Endothelial cell of umbilical vein (primary cell): ENCODE results near the gene SLMAP. TPM values are rescaled to one million over a fixed set of nuclear protein-coding genes. Genes with fewer than 3 reads are reported as not detected.

Experiments used
- BruUV-seq: library from RNA; stranded (reverse); fragments of 400-500 nt; replicated peaks from 2 replicates; lab custom pipeline; 2021; lab: Mats Ljungman, UMichigan
- CTCF ChIA-PET: fragments of 300-600, 350-600 bp; sonication (Branson Sonifier 250); formaldehyde crosslinking; loops from one replicate; lab custom pipeline; 2021; ENCODE audit warnings: antibody characterized with exemption, inconsistent platforms; lab: Charles Lee
- POLR2A ChIA-PET: fragments of 300-600, 350-600 bp; sonication (Branson Sonifier 250); formaldehyde crosslinking; loops from one replicate; lab custom pipeline; 2021; ENCODE audit warnings: antibody characterized with exemption, inconsistent platforms; lab: Charles Lee
- DNase-seq: peaks from one replicate; pipeline ENCODE4 v3.0.0-alpha.2; 2011; ENCODE audit warnings: low read depth, low spot score
- FAIRE-seq: peaks from 2 replicates; lab custom pipeline; 2011; peaks lifted over from hg19 to GRCh38; lab: Jason Lieb, UNC
- H2AFZ ChIP-seq: 2 replicates; pipeline ENCODE4 v1.6.0; 2012; ENCODE audit warnings: low read depth, low read length, control low read depth, inconsistent platforms
- H3K27ac ChIP-seq: 2 replicates; pipeline ENCODE4 v1.5.1; 2011; ENCODE audit warnings: low read depth, mild to moderate bottlenecking, control low read depth, low read length, moderate library complexity; ENCODE audit not compliant: insufficient read depth
- H3K27me3 ChIP-seq, 2 experiments: 2 replicates each; pipeline versions ENCODE4 v1.6.0 to v1.6.1; 2011; ENCODE audit warnings: low read length in 2 of 2, mixed read lengths in 1 of 2; ENCODE audit not compliant: control insufficient read depth in 2 of 2, insufficient read depth in 2 of 2
- H3K36me3 ChIP-seq, 2 experiments: 2 replicates in 1 of 2; 3 replicates in 1 of 2; pipeline ENCODE4 v1.5.1; 2011; ENCODE audit warnings: low read length in 2 of 2, mild to moderate bottlenecking in 1 of 2, moderate library complexity in 1 of 2; ENCODE audit not compliant: control insufficient read depth in 2 of 2, insufficient read depth in 2 of 2; ENCODE audit errors: extremely low read depth in 1 of 2
- H3K4me1 ChIP-seq: 3 replicates; pipeline ENCODE4 v1.5.1; 2011; ENCODE audit warnings: mild to moderate bottlenecking, low read length; ENCODE audit not compliant: control insufficient read depth, insufficient read depth; ENCODE audit errors: extremely low read depth
- H3K4me2 ChIP-seq: 2 replicates; pipeline ENCODE4 v1.6.1; 2011; ENCODE audit warnings: low read length, control low read depth, mixed read lengths; ENCODE audit not compliant: insufficient read depth
- H3K4me3 ChIP-seq, 3 experiments: fragments of 200-600 bp in 1 of 3; sonication (generic), shearing (Covaris generic) in 1 of 3; replicated peaks in 1 of 3; 2 replicates each; pipeline ENCODE4 v1.5.1; 2011 to 2016; ENCODE audit warnings: control low read depth in 3 of 3, low read length in 3 of 3, mild to moderate bottlenecking in 2 of 3, inconsistent platforms in 1 of 3, low read depth in 1 of 3, moderate library complexity in 1 of 3; ENCODE audit not compliant: insufficient read depth in 1 of 3
- H3K79me2 ChIP-seq: 2 replicates; pipeline ENCODE4 v1.6.0; 2012; ENCODE audit warnings: low read length, inconsistent platforms; ENCODE audit not compliant: control insufficient read depth, insufficient read depth
- H3K9ac ChIP-seq: replicated peaks from 2 replicates; pipeline ENCODE3; 2011; ENCODE audit warnings: low read length, control low read depth; ENCODE audit not compliant: insufficient read depth; ENCODE audit errors: extremely low read depth
- H3K9me1 ChIP-seq: replicated peaks from 3 replicates; pipeline ENCODE4 v1.6.0; 2011; ENCODE audit warnings: mild to moderate bottlenecking, low read length; ENCODE audit not compliant: control insufficient read depth, insufficient read depth; ENCODE audit errors: extremely low read depth
- H3K9me3 ChIP-seq: replicated peaks from 2 replicates; pipeline ENCODE4 v1.5.1; 2012; ENCODE audit warnings: low read length, inconsistent platforms; ENCODE audit not compliant: control insufficient read depth, insufficient read depth
- H4K20me1 ChIP-seq: replicated peaks from 2 replicates; pipeline ENCODE3; 2011; ENCODE audit warnings: mild to moderate bottlenecking, low read length; ENCODE audit not compliant: control insufficient read depth, insufficient read depth; ENCODE audit errors: extremely low read depth
- EZH2 ChIP-seq: IDR thresholded peaks from 2 replicates; pipeline ENCODE4 v1.6.1; 2012; ENCODE audit warnings: borderline replicate concordance, low read depth, mild to moderate bottlenecking, moderate library complexity, low read length, inconsistent platforms; ENCODE audit not compliant: severe bottlenecking
- FOS ChIP-seq: IDR thresholded peaks from 2 replicates; pipeline ENCODE4 v1.6.1; 2011; ENCODE audit warnings: mild to moderate bottlenecking, low read length, moderate library complexity, borderline replicate concordance; ENCODE audit not compliant: insufficient read depth
- GATA2 ChIP-seq: IDR thresholded peaks from 2 replicates; pipeline ENCODE4 v1.7.0; 2011; ENCODE audit warnings: low read depth, mild to moderate bottlenecking, moderate library complexity, mixed read lengths, low read length; ENCODE audit not compliant: insufficient read length, insufficient read depth
- JUN ChIP-seq: IDR thresholded peaks from 2 replicates; pipeline ENCODE4 v1.6.1; 2011; ENCODE audit warnings: borderline replicate concordance, low read depth; ENCODE audit not compliant: insufficient read length, insufficient read depth
- MYC ChIP-seq: IDR thresholded peaks from one replicate; pipeline ENCODE4 v1.6.1; 2011; ENCODE audit warnings: mild to moderate bottlenecking, low read depth, low read length
- POLR2A ChIP-seq: IDR thresholded peaks from 2 replicates; pipeline ENCODE4 v1.6.1; 2012; ENCODE audit warnings: low read depth, mild to moderate bottlenecking, control low read depth, low read length
- POLR2AphosphoS5 ChIP-seq: IDR thresholded peaks from 2 replicates; pipeline ENCODE4 v1.6.1; 2012; ENCODE audit warnings: low read depth, mild to moderate bottlenecking, control low read depth, low read length, moderate library complexity; ENCODE audit not compliant: insufficient read depth
- dilution Hi-C: fragments of 300-500 bp; cut with MboI; formaldehyde crosslinking; loops from one replicate; pipeline ENCODE4 v1.15.0; 2019; ENCODE audit warnings: low sequenced_read_pairs; ENCODE audit not compliant: extremely low pct_ligation_motif_present
- intact Hi-C: fragments of 100-400 bp; cut with micrococcal nuclease; formaldehyde crosslinking; loops from one replicate; pipeline ENCODE4 v1.10.0; 2022
- polyA plus RNA-seq, 4 experiments: library from polyadenylated mRNA; depleted of rRNA in 3 of 4; stranded (reverse) in 3 of 4; unstranded in 1 of 4; fragments of >200 nt; gene quantifications; 2 replicates each; pipeline versions ENCODE4 v1.2.1 to v1.2.3, GENCODE V29; 2011 to 2012; ENCODE audit warnings: missing spikeins in 1 of 4
- total RNA-seq: library from RNA; stranded (reverse); gene quantifications from 2 replicates; pipeline ENCODE4 v1.2.3, GENCODE V29; 2021
- TF ChIP-seq, protein P1 (sequence below), 2 donors: IDR thresholded peaks; 1 replicate in 1 of 2; 2 replicates in 1 of 2; pipeline ENCODE4 v1.5.1; 2011; ENCODE audit warnings: low read length in 2 of 2, mild to moderate bottlenecking in 2 of 2, moderate library complexity in 2 of 2, control low read depth in 1 of 2, inconsistent platforms in 1 of 2, low read depth in 1 of 2; ENCODE audit not compliant: insufficient read depth in 1 of 2; ENCODE audit errors: extremely low read depth in 1 of 2
- TF ChIP-seq, protein P2 (sequence below): IDR thresholded peaks from 2 replicates; pipeline ENCODE4 v1.6.1; 2011; ENCODE audit not compliant: insufficient read depth, insufficient read length

SLMAP gene
- total and polyA plus RNA-seq, 2 donors (not counting 3 experiments of a cell fraction or from before 2014, with no cell fraction given): 9.8 to 54.7 TPM

DNA sequence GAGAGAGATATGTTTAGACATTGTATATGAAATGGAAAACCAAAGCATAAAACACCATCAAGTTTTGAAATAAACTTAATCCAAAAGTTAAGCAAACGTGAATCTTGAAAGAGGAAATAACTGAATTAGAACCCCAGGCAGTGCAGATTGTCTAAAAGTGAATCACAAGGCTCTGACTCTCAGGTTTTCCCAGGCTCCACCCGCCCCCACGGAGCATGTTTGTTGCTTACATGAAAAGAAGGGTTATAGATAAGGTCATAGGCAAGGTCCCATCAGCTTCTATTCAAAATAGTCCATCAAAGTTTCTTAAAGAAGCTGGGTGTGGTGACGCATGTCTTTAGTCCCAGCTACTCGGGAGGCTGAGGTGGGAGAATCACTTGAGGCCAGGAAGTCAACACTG, 29.0 kb upstream of the SLMAP start:
- H3K9ac ChIP-seq: no peak overlapping the region
- no peaks in the 10 kb centered on the region for H3K36me3 ChIP-seq
- CTCF ChIA-PET: interaction anchor here (0.6 to 3.4 kb wide), 4 partner anchors 11 to 99 kb away, joined by 3 to 10 read pairs (median 4); no protein-coding TSS in a partner anchor
- TF ChIP-seq FOS (no peak), GATA2 (no peak), JUN (no peak), POLR2AphosphoS5 (no peak), EZH2 (no peak), POLR2A (no peak), MYC (no peak)
- TF ChIP-seq, protein P1, sequence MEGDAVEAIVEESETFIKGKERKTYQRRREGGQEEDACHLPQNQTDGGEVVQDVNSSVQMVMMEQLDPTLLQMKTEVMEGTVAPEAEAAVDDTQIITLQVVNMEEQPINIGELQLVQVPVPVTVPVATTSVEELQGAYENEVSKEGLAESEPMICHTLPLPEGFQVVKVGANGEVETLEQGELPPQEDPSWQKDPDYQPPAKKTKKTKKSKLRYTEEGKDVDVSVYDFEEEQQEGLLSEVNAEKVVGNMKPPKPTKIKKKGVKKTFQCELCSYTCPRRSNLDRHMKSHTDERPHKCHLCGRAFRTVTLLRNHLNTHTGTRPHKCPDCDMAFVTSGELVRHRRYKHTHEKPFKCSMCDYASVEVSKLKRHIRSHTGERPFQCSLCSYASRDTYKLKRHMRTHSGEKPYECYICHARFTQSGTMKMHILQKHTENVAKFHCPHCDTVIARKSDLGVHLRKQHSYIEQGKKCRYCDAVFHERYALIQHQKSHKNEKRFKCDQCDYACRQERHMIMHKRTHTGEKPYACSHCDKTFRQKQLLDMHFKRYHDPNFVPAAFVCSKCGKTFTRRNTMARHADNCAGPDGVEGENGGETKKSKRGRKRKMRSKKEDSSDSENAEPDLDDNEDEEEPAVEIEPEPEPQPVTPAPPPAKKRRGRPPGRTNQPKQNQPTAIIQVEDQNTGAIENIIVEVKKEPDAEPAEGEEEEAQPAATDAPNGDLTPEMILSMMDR (IDR thresholded peaks at IDR 0.05; ENCODE audit: extremely low read depth in 1 of 2, insufficient read depth in 1 of 2, low read depth in 1 of 2, low read length in 2 of 2): no peak
- TF ChIP-seq, protein P2, sequence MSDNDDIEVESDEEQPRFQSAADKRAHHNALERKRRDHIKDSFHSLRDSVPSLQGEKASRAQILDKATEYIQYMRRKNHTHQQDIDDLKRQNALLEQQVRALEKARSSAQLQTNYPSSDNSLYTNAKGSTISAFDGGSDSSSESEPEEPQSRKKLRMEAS: no peak
- H3K4me2 ChIP-seq: no peak overlapping the region
- H3K9me3 ChIP-seq: no peaks in the 10 kb centered on the region
- no peak overlapping the region for H3K4me3 ChIP-seq
- H3K9me1 ChIP-seq: no peaks in the 10 kb centered on the region
- H3K79me2 ChIP-seq: no peaks in the 10 kb centered on the region
- H3K27ac ChIP-seq: no peak overlapping the region
- no peaks in the 10 kb centered on the region for H3K4me1 ChIP-seq
- intact Hi-C loops: no loop called here
- H4K20me1 ChIP-seq: no peaks in the 10 kb centered on the region
- H2AFZ ChIP-seq: no peak overlapping the region
- FAIRE-seq (no peak), DNase-seq (no peak)
- no peaks in the 10 kb centered on the region for H3K27me3 ChIP-seq
- dilution Hi-C loops: no loop called here
- POLR2A ChIA-PET: no interaction called here
- no TSS peak for BruUV-seq
